ENCODE data around the gene PKD2. TPM values are rescaled to one million over a fixed set of nuclear protein-coding genes. Genes with fewer than 3 reads are reported as not detected.
A peak's percentile ranks its signal among the peaks of the same experiment; 100 is the strongest.

Gene PKD2
- total and polyA plus RNA-seq, 12 donors, result 6.5 to 21.5 (median 14.4) TPM

DNA sequence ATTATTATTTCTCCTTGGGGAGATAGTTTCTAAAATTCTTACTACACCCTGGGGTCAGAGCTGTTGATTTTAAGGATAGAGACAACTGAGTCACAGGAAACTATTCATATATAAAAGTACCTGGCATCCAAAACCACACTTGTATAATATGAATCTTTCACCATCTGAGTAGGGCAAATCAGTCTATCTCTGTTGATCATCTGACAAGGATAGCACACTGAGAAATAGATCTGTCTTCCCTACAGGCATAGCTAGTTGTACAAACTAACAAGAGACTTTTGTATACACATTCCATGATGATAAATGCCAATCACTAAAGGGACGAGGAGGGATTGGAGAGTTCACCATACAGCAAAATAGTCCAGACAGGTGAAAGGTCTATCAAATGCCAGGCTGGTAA is 30.0 kb downstream of the PKD2 start:
- Histone ChIP-seq H3K4me3 (no peak overlapping the region), H3K36me3 (peaks cover 0 to 92% (median 47%) of the 10 kb centered on the region in 9 donors), H3K27ac (no peak overlapping the region), H3K9me3 (no peaks in the 10 kb centered on the region), H3K4me1 (peaks cover 0 to 17% (median 10%) of the 10 kb centered on the region in 9 donors), H3K27me3 (no peaks in the 10 kb centered on the region)
- no peak for ATAC-seq
- no peak for DNase-seq
- 89 to 94% methylated on average over 1 of the region's 1 CpG for WGBS, 2 donors
- intact Hi-C loops (cut with DNase I), result loop anchor here in 6 of 10 donors (5.0 to 10.0 kb wide), 4 partner anchors 170 to 477 kb away; no protein-coding TSS in a partner anchor
- TF ChIP-seq, protein P1, sequence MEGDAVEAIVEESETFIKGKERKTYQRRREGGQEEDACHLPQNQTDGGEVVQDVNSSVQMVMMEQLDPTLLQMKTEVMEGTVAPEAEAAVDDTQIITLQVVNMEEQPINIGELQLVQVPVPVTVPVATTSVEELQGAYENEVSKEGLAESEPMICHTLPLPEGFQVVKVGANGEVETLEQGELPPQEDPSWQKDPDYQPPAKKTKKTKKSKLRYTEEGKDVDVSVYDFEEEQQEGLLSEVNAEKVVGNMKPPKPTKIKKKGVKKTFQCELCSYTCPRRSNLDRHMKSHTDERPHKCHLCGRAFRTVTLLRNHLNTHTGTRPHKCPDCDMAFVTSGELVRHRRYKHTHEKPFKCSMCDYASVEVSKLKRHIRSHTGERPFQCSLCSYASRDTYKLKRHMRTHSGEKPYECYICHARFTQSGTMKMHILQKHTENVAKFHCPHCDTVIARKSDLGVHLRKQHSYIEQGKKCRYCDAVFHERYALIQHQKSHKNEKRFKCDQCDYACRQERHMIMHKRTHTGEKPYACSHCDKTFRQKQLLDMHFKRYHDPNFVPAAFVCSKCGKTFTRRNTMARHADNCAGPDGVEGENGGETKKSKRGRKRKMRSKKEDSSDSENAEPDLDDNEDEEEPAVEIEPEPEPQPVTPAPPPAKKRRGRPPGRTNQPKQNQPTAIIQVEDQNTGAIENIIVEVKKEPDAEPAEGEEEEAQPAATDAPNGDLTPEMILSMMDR (IDR thresholded peaks at IDR 0.05), result no peak

DNA sequence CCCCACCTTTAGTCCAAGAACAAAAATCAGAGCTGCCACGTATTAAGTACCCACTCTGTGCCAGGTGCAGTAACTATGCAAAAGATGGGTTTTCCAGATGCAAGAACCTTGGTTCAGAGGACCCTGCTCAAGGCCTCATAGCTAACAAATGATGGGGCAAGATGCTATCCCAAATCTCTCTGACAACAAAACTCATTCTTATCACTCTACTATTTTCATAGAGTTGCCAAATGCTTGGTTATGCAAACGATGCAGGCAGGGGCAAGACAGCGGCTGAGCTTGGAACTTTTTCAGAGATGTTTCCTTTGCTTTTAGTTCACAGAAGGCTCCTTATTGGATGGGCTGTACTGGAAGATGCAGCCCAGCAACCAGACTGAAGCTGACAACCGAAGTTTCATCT is 30.5 kb downstream of the PKD2 start:
- no peak overlapping the region for H3K27ac ChIP-seq
- no peak for ATAC-seq
- peaks cover 0 to 92% (median 47%) of the 10 kb centered on the region in 9 donors for H3K36me3 ChIP-seq
- H3K27me3 ChIP-seq, result no peaks in the 10 kb centered on the region
- peaks cover 0 to 22% (median 15%) of the 10 kb centered on the region in 9 donors for H3K4me1 ChIP-seq
- no peak overlapping the region for H3K4me3 ChIP-seq
- no peaks in the 10 kb centered on the region for H3K9me3 ChIP-seq
- 87 to 92% methylated on average over 4 of the region's 4 CpGs for WGBS, 2 donors
- no peak for DNase-seq
- intact Hi-C loops (cut with DNase I), result loop anchor here in 6 of 10 donors (5.0 to 10.0 kb wide), 4 partner anchors 169 to 477 kb away; no protein-coding TSS in a partner anchor
- TF ChIP-seq, protein P1 (IDR thresholded peaks at IDR 0.05), result no peak

DNA sequence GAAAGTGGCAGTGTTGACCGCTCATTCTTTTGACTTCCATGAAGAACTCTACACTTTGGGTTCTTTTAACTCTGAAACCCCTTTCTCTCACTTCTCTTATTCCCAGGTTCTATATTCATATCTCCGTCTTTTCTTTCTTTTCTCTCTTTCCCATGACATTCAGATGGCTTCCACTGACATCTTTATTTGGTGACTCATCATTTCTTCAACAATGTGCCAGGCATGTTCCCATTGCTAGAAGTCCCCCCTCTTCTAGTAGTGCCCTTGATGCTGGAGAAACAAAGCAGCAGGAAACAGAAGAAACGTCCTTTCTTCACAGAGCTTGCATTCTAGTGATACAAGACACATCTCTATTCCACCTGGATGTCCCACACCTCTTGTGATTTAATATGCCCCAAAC is 33.3 kb downstream of the PKD2 start:
- Histone ChIP-seq H3K9me3 (no peaks in the 10 kb centered on the region), H3K4me1 (peaks cover 0 to 32% (median 15%) of the 10 kb centered on the region in 9 donors), H3K27ac (no peak overlapping the region), H3K27me3 (no peaks in the 10 kb centered on the region), H3K4me3 (no peak overlapping the region), H3K36me3 (peaks cover 0 to 100% (median 58%) of the 10 kb centered on the region in 9 donors)
- DNase-seq (no peak), ATAC-seq (no peak)
- TF ChIP-seq, protein P1 (IDR thresholded peaks at IDR 0.05), result no peak
- 84 to 88% methylated on average over 3 of the region's 3 CpGs for WGBS, 2 donors
- intact Hi-C loops (cut with DNase I), result loop anchor here in 1 of 10 donors (10.0 kb wide), 1 partner anchor 484 kb away; the partner anchor contains the start of gene PYURF

DNA sequence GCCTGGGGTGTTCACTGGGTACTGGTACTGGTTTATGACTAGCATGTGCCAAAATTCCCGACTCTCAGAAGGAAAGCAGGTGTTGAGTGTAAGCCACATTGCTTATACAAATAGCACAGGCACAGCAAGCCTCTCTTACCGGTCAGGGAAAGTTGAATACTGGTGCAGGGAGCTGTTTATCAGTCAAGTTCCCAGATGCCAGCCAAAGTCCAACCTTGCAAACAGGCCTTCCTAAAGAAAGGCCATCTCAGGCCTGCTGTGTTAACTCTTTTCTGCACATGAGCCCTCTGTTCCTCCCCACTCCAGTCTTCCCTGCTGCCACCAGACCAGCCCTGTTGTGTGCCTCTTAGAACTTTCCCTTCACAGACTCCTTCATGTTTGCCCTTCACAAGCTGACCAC is 34.2 kb downstream of the PKD2 start:
- no peak overlapping the region for H3K4me3 ChIP-seq
- TF ChIP-seq, protein P1 (IDR thresholded peaks at IDR 0.05), result no peak
- H3K4me1 ChIP-seq, result peaks cover 0 to 32% (median 15%) of the 10 kb centered on the region in 9 donors
- DNase-seq (peak in 1 of 2 donors; percentile 10), ATAC-seq (peak in 5 of 8 donors; percentile 33 to 70 (median 57))
- peak overlapping the region in 2 of 10 donors; percentile 18 to 22 for H3K27ac ChIP-seq
- peaks cover 0 to 100% (median 55%) of the 10 kb centered on the region in 9 donors for H3K36me3 ChIP-seq
- intact Hi-C loops (cut with DNase I), result loop anchor here in 1 of 10 donors (10.0 kb wide), 1 partner anchor 483 kb away; the partner anchor contains the start of gene PYURF
- no peaks in the 10 kb centered on the region for H3K27me3 ChIP-seq
- whole genome bisulfite sequencing, 2 donors, result 33 to 66% methylated on average over 2 of the region's 2 CpGs
- H3K9me3 ChIP-seq, result no peaks in the 10 kb centered on the region
